CD14-positive monocyte (primary cell): Measurements from ENCODE around the gene KEL. TPM values are rescaled to one million over a fixed set of nuclear protein-coding genes. Genes with fewer than 3 reads are reported as not detected.

Source experiments
- DNase-seq, 3 donors: peaks; one replicate each; pipeline ENCODE4 v3.0.0-alpha.2; 2011 to 2022
- H2AFZ ChIP-seq: 2 replicates; pipeline ENCODE4 v1.6.0; 2012; ENCODE audit warnings: mild to moderate bottlenecking, low read depth, low read length, inconsistent platforms; ENCODE audit not compliant: insufficient read depth, poor library complexity, severe bottlenecking
- H3K27ac ChIP-seq, 2 donors: 1 replicate in 1 of 2; 2 replicates in 1 of 2; pipeline ENCODE4 v1.5.1; 2012 to 2013; ENCODE audit warnings: low read length in 2 of 2, control low read depth in 1 of 2, inconsistent platforms in 1 of 2, low read depth in 1 of 2, mild to moderate bottlenecking in 1 of 2
- H3K27me3 ChIP-seq, 2 donors: one replicate each; pipeline versions ENCODE4 v1.6.0 to v1.6.1; 2011 to 2013; ENCODE audit warnings: low read length in 2 of 2; ENCODE audit not compliant: control insufficient read depth in 2 of 2, insufficient read depth in 2 of 2
- H3K36me3 ChIP-seq, 2 donors: replicated peaks in 1 of 2; 1 replicate in 1 of 2; 2 replicates in 1 of 2; pipeline versions ENCODE4 v1.5.1 to v1.6.1; 2012 to 2013; ENCODE audit warnings: low read length in 2 of 2, control low read depth in 1 of 2, inconsistent platforms in 1 of 2, mild to moderate bottlenecking in 1 of 2; ENCODE audit not compliant: insufficient read depth in 2 of 2, control insufficient read depth in 1 of 2
- H3K4me1 ChIP-seq, 2 donors: 1 replicate in 1 of 2; 2 replicates in 1 of 2; pipeline versions ENCODE4 v1.5.1 to v1.6.1; 2012 to 2013; ENCODE audit warnings: low read length in 2 of 2, control low read depth in 1 of 2, inconsistent platforms in 1 of 2, mild to moderate bottlenecking in 1 of 2, moderate library complexity in 1 of 2; ENCODE audit not compliant: insufficient read depth in 2 of 2, control insufficient read depth in 1 of 2
- H3K4me2 ChIP-seq: replicated peaks from 2 replicates; pipeline ENCODE3; 2012; ENCODE audit warnings: low read length, moderate library complexity, mild to moderate bottlenecking; ENCODE audit not compliant: poor library complexity, severe bottlenecking; ENCODE audit errors: extremely low read depth
- H3K4me3 ChIP-seq, 3 experiments: fragments of 200-600 bp in 1 of 3; sonication (generic) in 1 of 3; replicated peaks in 1 of 3; 1 replicate in 2 of 3; 2 replicates in 1 of 3; pipeline ENCODE4 v1.5.1; 2011 to 2013; ENCODE audit warnings: low read length in 3 of 3, mild to moderate bottlenecking in 3 of 3, control low read depth in 2 of 3, low read depth in 2 of 3, inconsistent platforms in 1 of 3, moderate library complexity in 1 of 3
- H3K79me2 ChIP-seq: 2 replicates; pipeline ENCODE4 v1.6.0; 2012; ENCODE audit warnings: mild to moderate bottlenecking, control low read depth, inconsistent platforms, low read length, moderate library complexity; ENCODE audit not compliant: insufficient read depth
- H3K9ac ChIP-seq: 2 replicates; pipeline ENCODE4 v1.6.0; 2017; ENCODE audit warnings: low read length, mild to moderate bottlenecking; ENCODE audit not compliant: insufficient read depth, poor library complexity, severe bottlenecking
- H3K9me3 ChIP-seq, 2 donors: replicated peaks in 1 of 2; 1 replicate in 1 of 2; 2 replicates in 1 of 2; pipeline versions ENCODE4 v1.5.1 to v1.6.1; 2012 to 2013; ENCODE audit warnings: low read length in 2 of 2, control low read depth in 1 of 2; ENCODE audit not compliant: control insufficient read depth in 1 of 2, insufficient read depth in 1 of 2
- H4K20me1 ChIP-seq: 2 replicates; pipeline ENCODE4 v1.6.0; 2012; ENCODE audit warnings: mild to moderate bottlenecking, low read length, control low read depth, moderate library complexity; ENCODE audit not compliant: insufficient read depth
- H3K27ac Mint-ChIP-seq, 7 donors: one replicate each; pipeline ENCODE4 v1.8.0; 2020; ENCODE audit warnings: mild to moderate bottlenecking in 7 of 7, mixed read lengths in 7 of 7, moderate library complexity in 6 of 7, inconsistent platforms in 2 of 7
- H3K27me3 Mint-ChIP-seq, 3 donors: one replicate each; pipeline ENCODE4 v1.8.0; 2021 to 2022; ENCODE audit warnings: low read depth in 3 of 3, mild to moderate bottlenecking in 3 of 3, mixed read lengths in 3 of 3, moderate library complexity in 3 of 3, inconsistent platforms in 1 of 3
- H3K36me3 Mint-ChIP-seq, 2 donors: one replicate each; pipeline ENCODE4 v1.8.0; 2020; ENCODE audit warnings: mixed read lengths in 2 of 2, inconsistent platforms in 1 of 2, mild to moderate bottlenecking in 1 of 2
- H3K4me1 Mint-ChIP-seq: one replicate; pipeline ENCODE4 v1.8.0; 2020; ENCODE audit warnings: mild to moderate bottlenecking, mixed read lengths
- H3K4me3 Mint-ChIP-seq, 2 donors: one replicate each; pipeline ENCODE4 v1.8.0; 2020; ENCODE audit warnings: mild to moderate bottlenecking in 2 of 2, mixed read lengths in 2 of 2, moderate library complexity in 1 of 2
- H3K9me3 Mint-ChIP-seq, 7 donors: one replicate each; pipeline ENCODE4 v1.8.0; 2020 to 2022; ENCODE audit warnings: mixed read lengths in 7 of 7, mild to moderate bottlenecking in 6 of 7, moderate library complexity in 6 of 7, inconsistent platforms in 2 of 7
- WGBS: methylation state at CpG from one replicate; pipeline ENCODE4 v1.1.5; 2013; ENCODE audit warnings: missing lambda C conversion rate; ENCODE audit not compliant: insufficient coverage; 5-methylcytosine and 5-hydroxymethylcytosine counted together
- intact Hi-C, 2 donors: fragments of 100-400 bp; cut with micrococcal nuclease; formaldehyde crosslinking; loops; one replicate each; pipeline versions ENCODE4 v1.15.0 to v1.15.1; 2023
- polyA plus RNA-seq, 3 donors: library from polyadenylated mRNA; depleted of rRNA in 1 of 3; unstranded in 2 of 3; stranded (reverse) in 1 of 3; fragments of 300-500 nt in 2 of 3; fragments of >200 nt in 1 of 3; fragmentation: Illumina TruSeq in 2 of 3; gene quantifications; 1 replicate in 2 of 3; 2 replicates in 1 of 3; pipeline ENCODE4 v1.2.3, GENCODE V29; 2012 to 2021
- TF ChIP-seq, protein P1 (sequence below): fragments of 200-600 bp; IDR thresholded peaks from one replicate; pipeline ENCODE4 v1.8.0; 2022; ENCODE audit warnings: antibody characterized with exemption, mild to moderate bottlenecking

Gene KEL
- polyA plus RNA-seq, 3 donors: 2.5 TPM; not detected in 2

DNA sequence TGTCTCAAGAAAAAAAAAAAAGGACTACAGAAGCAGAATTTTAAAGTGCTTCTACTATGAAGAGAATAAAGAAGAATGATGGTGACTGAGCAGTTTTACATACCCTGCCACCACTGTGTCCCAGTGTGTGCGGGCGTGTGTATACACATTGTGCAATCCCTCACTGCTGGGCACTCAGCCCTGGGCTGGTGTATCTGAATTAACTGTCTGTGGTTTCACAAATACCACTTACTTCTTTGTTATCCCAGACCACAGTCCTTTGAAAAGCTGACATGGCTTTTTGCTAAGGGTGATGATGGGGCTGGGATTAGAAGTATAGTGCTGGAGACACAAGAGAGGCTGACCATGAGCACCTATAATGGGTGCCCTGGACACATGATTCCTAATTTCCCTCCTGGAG is 55.5 kb downstream of the KEL start:
- no peaks in the 10 kb centered on the region for H3K27me3 ChIP-seq
- TF ChIP-seq, protein P1, sequence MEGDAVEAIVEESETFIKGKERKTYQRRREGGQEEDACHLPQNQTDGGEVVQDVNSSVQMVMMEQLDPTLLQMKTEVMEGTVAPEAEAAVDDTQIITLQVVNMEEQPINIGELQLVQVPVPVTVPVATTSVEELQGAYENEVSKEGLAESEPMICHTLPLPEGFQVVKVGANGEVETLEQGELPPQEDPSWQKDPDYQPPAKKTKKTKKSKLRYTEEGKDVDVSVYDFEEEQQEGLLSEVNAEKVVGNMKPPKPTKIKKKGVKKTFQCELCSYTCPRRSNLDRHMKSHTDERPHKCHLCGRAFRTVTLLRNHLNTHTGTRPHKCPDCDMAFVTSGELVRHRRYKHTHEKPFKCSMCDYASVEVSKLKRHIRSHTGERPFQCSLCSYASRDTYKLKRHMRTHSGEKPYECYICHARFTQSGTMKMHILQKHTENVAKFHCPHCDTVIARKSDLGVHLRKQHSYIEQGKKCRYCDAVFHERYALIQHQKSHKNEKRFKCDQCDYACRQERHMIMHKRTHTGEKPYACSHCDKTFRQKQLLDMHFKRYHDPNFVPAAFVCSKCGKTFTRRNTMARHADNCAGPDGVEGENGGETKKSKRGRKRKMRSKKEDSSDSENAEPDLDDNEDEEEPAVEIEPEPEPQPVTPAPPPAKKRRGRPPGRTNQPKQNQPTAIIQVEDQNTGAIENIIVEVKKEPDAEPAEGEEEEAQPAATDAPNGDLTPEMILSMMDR: no peak
- no peak overlapping the region for H3K4me3 Mint-ChIP-seq
- peaks cover 2 to 10% (median 6%) of the 10 kb centered on the region in 7 donors for H3K9me3 Mint-ChIP-seq
- H3K27ac Mint-ChIP-seq: peak overlapping the region in 2 of 7 donors; percentile 20 to 26
- no peak for DNase-seq
- WGBS: no CpG with 5 or more reads among the region's 2 CpGs
- intact Hi-C loops: no loop called here
- H3K4me3 ChIP-seq: no peak overlapping the region
- H3K4me1 Mint-ChIP-seq: peaks cover 31% of the 10 kb centered on the region
- no peak overlapping the region for H2AFZ ChIP-seq
- H3K4me1 ChIP-seq: peaks cover 28 to 33% of the 10 kb centered on the region in 2 donors
- peaks cover 0 to 1% (median 0%) of the 10 kb centered on the region in 3 donors for H3K27me3 Mint-ChIP-seq
- H3K36me3 Mint-ChIP-seq: no peaks in the 10 kb centered on the region
- no peaks in the 10 kb centered on the region for H3K36me3 ChIP-seq
- H3K9ac ChIP-seq: no peak overlapping the region
- no peaks in the 10 kb centered on the region for H4K20me1 ChIP-seq
- H3K9me3 ChIP-seq: peaks cover 4 to 8% of the 10 kb centered on the region in 2 donors
- H3K79me2 ChIP-seq: no peaks in the 10 kb centered on the region
- H3K4me2 ChIP-seq: no peak overlapping the region
- H3K27ac ChIP-seq: no peak overlapping the region

DNA sequence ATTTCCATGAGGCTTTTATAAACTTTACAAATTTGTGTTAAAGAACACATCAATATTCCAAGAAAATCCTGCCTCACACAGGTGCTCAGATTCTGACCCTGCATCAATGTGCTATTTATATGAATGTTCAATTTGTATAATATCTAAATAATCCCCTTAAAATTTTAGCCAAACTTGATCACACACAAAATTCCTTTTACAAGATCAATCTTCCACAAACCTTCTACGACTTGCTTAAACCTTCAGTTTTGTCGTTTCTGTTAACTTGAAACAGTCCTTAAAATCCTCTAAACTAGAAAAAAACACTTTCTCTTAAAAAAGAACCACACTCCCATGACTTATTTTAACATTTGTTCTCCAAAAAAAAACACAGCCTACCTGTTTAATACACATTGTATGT is 56.4 kb downstream of the KEL start:
- Histone ChIP-seq H3K79me2 (no peaks in the 10 kb centered on the region), H3K4me2 (no peak overlapping the region), H3K4me3 (no peak overlapping the region), H2AFZ (no peak overlapping the region), H4K20me1 (no peaks in the 10 kb centered on the region), H3K4me1 (peaks cover 24 to 25% of the 10 kb centered on the region in 2 donors), H3K27me3 (no peaks in the 10 kb centered on the region), H3K9me3 (peaks cover 4 to 8% of the 10 kb centered on the region in 2 donors), H3K36me3 (no peaks in the 10 kb centered on the region), H3K27ac (no peak overlapping the region), H3K9ac (no peak overlapping the region)
- 89% methylated on average over 2 of the region's 2 CpGs for WGBS
- TF ChIP-seq, protein P1: no peak
- Mint-ChIP-seq H3K36me3 (no peaks in the 10 kb centered on the region), H3K4me1 (peaks cover 24% of the 10 kb centered on the region), H3K4me3 (no peak overlapping the region), H3K9me3 (peaks cover 2 to 10% (median 6%) of the 10 kb centered on the region in 7 donors), H3K27ac (no peak overlapping the region), H3K27me3 (peaks cover 1 to 2% (median 1%) of the 10 kb centered on the region in 3 donors)
- DNase-seq: no peak
- intact Hi-C loops: no loop called here
